Measurements from ENCODE around the gene NT5DC2.

The NT5DC2 gene

GRCh38 chr3:52555056-52555455 lies 21.4 kb upstream of the NT5DC2 start:
- Histone ChIP-seq H3K4me3 (ENCODE audit: low read depth in 1 of 2, low read length in 2 of 2) (no peak overlapping the region), H3K27me3 (ENCODE audit: control insufficient read depth in 1 of 2, insufficient read depth in 2 of 2, low read length in 2 of 2) (no peaks in the 10 kb centered on the region), H3K9me3 (ENCODE audit: control insufficient read depth in 1 of 2, low read length in 2 of 2) (no peaks in the 10 kb centered on the region), H3K36me3 (ENCODE audit: control insufficient read depth in 1 of 2, insufficient read depth in 2 of 2, low read length in 2 of 2) (peaks cover 56 to 83% of the 10 kb centered on the region in 2 donors), H3K4me1 (ENCODE audit: control insufficient read depth in 1 of 2, insufficient read depth in 2 of 2, low read length in 2 of 2) (no peaks in the 10 kb centered on the region), H3K27ac (ENCODE audit: low read depth, low read length) (no peak overlapping the region), H3K9ac (ENCODE audit: low read depth in 1 of 2, low read length in 2 of 2) (no peak overlapping the region)

GRCh38 chr3:52554026-52554755 lies 20.5 kb upstream of the NT5DC2 start:
- no peak overlapping the region for H3K27ac ChIP-seq (ENCODE audit: low read depth, low read length)
- H3K36me3 ChIP-seq (ENCODE audit: control insufficient read depth in 1 of 2, insufficient read depth in 2 of 2, low read length in 2 of 2) = peaks cover 49 to 76% of the 10 kb centered on the region in 2 donors
- H3K4me1 ChIP-seq (ENCODE audit: control insufficient read depth in 1 of 2, insufficient read depth in 2 of 2, low read length in 2 of 2) = no peaks in the 10 kb centered on the region
- no peaks in the 10 kb centered on the region for H3K27me3 ChIP-seq (ENCODE audit: control insufficient read depth in 1 of 2, insufficient read depth in 2 of 2, low read length in 2 of 2)
- no peaks in the 10 kb centered on the region for H3K9me3 ChIP-seq (ENCODE audit: control insufficient read depth in 1 of 2, low read length in 2 of 2)
- H3K9ac ChIP-seq (ENCODE audit: low read depth in 1 of 2, low read length in 2 of 2) = no peak overlapping the region
- no peak overlapping the region for H3K4me3 ChIP-seq (ENCODE audit: low read depth in 1 of 2, low read length in 2 of 2)

- Histone ChIP-seq H3K9me3 (ENCODE audit: control insufficient read depth in 1 of 2, low read length in 2 of 2) (no peaks in the 10 kb centered on the region), H3K4me1 (ENCODE audit: control insufficient read depth in 1 of 2, insufficient read depth in 2 of 2, low read length in 2 of 2) (no peaks in the 10 kb centered on the region), H3K27ac (ENCODE audit: low read depth, low read length) (no peak overlapping the region), H3K9ac (ENCODE audit: low read depth in 1 of 2, low read length in 2 of 2) (no peak overlapping the region), H3K36me3 (ENCODE audit: control insufficient read depth in 1 of 2, insufficient read depth in 2 of 2, low read length in 2 of 2) (peaks cover 37 to 67% of the 10 kb centered on the region in 2 donors), H3K4me3 (ENCODE audit: low read depth in 1 of 2, low read length in 2 of 2) (no peak overlapping the region), H3K27me3 (ENCODE audit: control insufficient read depth in 1 of 2, insufficient read depth in 2 of 2, low read length in 2 of 2) (no peaks in the 10 kb centered on the region)
Observed at GRCh38 chr3:52552089-52552488, 18.4 kb upstream of the NT5DC2 start.

- H3K27ac ChIP-seq (ENCODE audit: low read depth, low read length) = no peak overlapping the region
- no peaks in the 10 kb centered on the region for H3K27me3 ChIP-seq (ENCODE audit: control insufficient read depth in 1 of 2, insufficient read depth in 2 of 2, low read length in 2 of 2)
- peaks cover 43 to 67% of the 10 kb centered on the region in 2 donors for H3K36me3 ChIP-seq (ENCODE audit: control insufficient read depth in 1 of 2, insufficient read depth in 2 of 2, low read length in 2 of 2)
- no peak overlapping the region for H3K9ac ChIP-seq (ENCODE audit: low read depth in 1 of 2, low read length in 2 of 2)
- no peaks in the 10 kb centered on the region for H3K4me1 ChIP-seq (ENCODE audit: control insufficient read depth in 1 of 2, insufficient read depth in 2 of 2, low read length in 2 of 2)
- no peaks in the 10 kb centered on the region for H3K9me3 ChIP-seq (ENCODE audit: control insufficient read depth in 1 of 2, low read length in 2 of 2)
- no peak overlapping the region for H3K4me3 ChIP-seq (ENCODE audit: low read depth in 1 of 2, low read length in 2 of 2)
Observed at GRCh38 chr3:52551118-52551517, 17.5 kb upstream of the NT5DC2 start.

GRCh38 chr3:52547143-52547542 lies 13.5 kb upstream of the NT5DC2 start:
- no peaks in the 10 kb centered on the region for H3K9me3 ChIP-seq (ENCODE audit: control insufficient read depth in 1 of 2, low read length in 2 of 2)
- no peak overlapping the region for H3K9ac ChIP-seq (ENCODE audit: low read depth in 1 of 2, low read length in 2 of 2)
- H3K27me3 ChIP-seq (ENCODE audit: control insufficient read depth in 1 of 2, insufficient read depth in 2 of 2, low read length in 2 of 2) = no peaks in the 10 kb centered on the region
- no peak overlapping the region for H3K27ac ChIP-seq (ENCODE audit: low read depth, low read length)
- no peak overlapping the region for H3K4me3 ChIP-seq (ENCODE audit: low read depth in 1 of 2, low read length in 2 of 2)
- H3K4me1 ChIP-seq (ENCODE audit: control insufficient read depth in 1 of 2, insufficient read depth in 2 of 2, low read length in 2 of 2) = no peaks in the 10 kb centered on the region
- H3K36me3 ChIP-seq (ENCODE audit: control insufficient read depth in 1 of 2, insufficient read depth in 2 of 2, low read length in 2 of 2) = peaks cover 33 to 42% of the 10 kb centered on the region in 2 donors

DNA sequence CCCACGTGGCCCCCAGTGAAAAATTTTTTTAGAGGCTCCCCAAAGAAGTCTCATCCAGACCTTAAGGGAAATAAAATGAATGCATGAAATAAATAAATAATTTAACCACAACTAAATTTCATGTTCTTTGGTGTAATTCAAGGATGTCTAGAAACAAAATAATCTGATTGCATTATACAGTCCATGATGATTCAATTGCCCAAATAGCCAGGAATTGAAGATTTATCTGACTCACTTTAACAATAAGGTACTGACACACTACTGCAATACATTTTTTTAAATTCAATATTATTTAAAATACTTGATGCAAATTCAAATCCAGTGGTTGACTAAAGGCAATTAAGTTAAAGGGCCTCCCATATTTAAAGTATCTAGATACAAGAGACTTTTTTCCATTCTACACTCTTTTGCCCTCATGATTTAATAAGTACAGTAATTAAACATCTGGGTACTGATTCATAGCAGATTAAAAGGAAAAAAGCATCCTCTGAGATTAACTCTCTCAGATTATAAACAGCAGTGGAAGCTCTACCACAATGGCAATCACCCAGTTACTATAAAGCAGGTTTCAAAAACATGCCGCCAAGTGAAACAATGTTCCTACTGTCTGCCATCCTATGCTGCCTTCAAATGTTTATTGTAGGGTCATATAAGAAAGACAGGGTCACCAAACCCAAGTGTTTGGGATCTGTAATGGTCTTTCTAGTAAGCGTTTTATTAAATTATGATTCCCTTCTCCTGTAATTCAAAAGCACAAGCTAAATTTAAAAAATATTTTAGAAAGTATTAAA lies 12.6 kb upstream of the NT5DC2 start:
- Histone ChIP-seq H3K4me3 (ENCODE audit: low read depth in 1 of 2, low read length in 2 of 2) (no peak overlapping the region), H3K27ac (ENCODE audit: low read depth, low read length) (no peak overlapping the region), H3K4me1 (ENCODE audit: control insufficient read depth in 1 of 2, insufficient read depth in 2 of 2, low read length in 2 of 2) (no peaks in the 10 kb centered on the region), H3K36me3 (ENCODE audit: control insufficient read depth in 1 of 2, insufficient read depth in 2 of 2, low read length in 2 of 2) (peaks cover 29 to 37% of the 10 kb centered on the region in 2 donors), H3K27me3 (ENCODE audit: control insufficient read depth in 1 of 2, insufficient read depth in 2 of 2, low read length in 2 of 2) (no peaks in the 10 kb centered on the region), H3K9ac (ENCODE audit: low read depth in 1 of 2, low read length in 2 of 2) (no peak overlapping the region), H3K9me3 (ENCODE audit: control insufficient read depth in 1 of 2, low read length in 2 of 2) (no peaks in the 10 kb centered on the region)

- Histone ChIP-seq H3K9ac (ENCODE audit: low read depth in 1 of 2, low read length in 2 of 2) (no peak overlapping the region), H3K27ac (ENCODE audit: low read depth, low read length) (no peak overlapping the region), H3K27me3 (ENCODE audit: control insufficient read depth in 1 of 2, insufficient read depth in 2 of 2, low read length in 2 of 2) (no peaks in the 10 kb centered on the region), H3K36me3 (ENCODE audit: control insufficient read depth in 1 of 2, insufficient read depth in 2 of 2, low read length in 2 of 2) (peaks cover 29 to 34% of the 10 kb centered on the region in 2 donors), H3K4me3 (ENCODE audit: low read depth in 1 of 2, low read length in 2 of 2) (no peak overlapping the region), H3K4me1 (ENCODE audit: control insufficient read depth in 1 of 2, insufficient read depth in 2 of 2, low read length in 2 of 2) (no peaks in the 10 kb centered on the region), H3K9me3 (ENCODE audit: control insufficient read depth in 1 of 2, low read length in 2 of 2) (no peaks in the 10 kb centered on the region)
Observed at GRCh38 chr3:52544937-52545336, 11.3 kb upstream of the NT5DC2 start.

- peaks cover 15 to 19% of the 10 kb centered on the region in 2 donors for H3K36me3 ChIP-seq (ENCODE audit: control insufficient read depth in 1 of 2, insufficient read depth in 2 of 2, low read length in 2 of 2)
- no peak overlapping the region for H3K9ac ChIP-seq (ENCODE audit: low read depth in 1 of 2, low read length in 2 of 2)
- H3K27ac ChIP-seq (ENCODE audit: low read depth, low read length) = no peak overlapping the region
- no peaks in the 10 kb centered on the region for H3K27me3 ChIP-seq (ENCODE audit: control insufficient read depth in 1 of 2, insufficient read depth in 2 of 2, low read length in 2 of 2)
- H3K9me3 ChIP-seq (ENCODE audit: control insufficient read depth in 1 of 2, low read length in 2 of 2) = no peaks in the 10 kb centered on the region
- H3K4me1 ChIP-seq (ENCODE audit: control insufficient read depth in 1 of 2, insufficient read depth in 2 of 2, low read length in 2 of 2) = peaks cover 22 to 25% of the 10 kb centered on the region in 2 donors
- no peak overlapping the region for H3K4me3 ChIP-seq (ENCODE audit: low read depth in 1 of 2, low read length in 2 of 2)
Observed at GRCh38 chr3:52541050-52541449, 7.4 kb upstream of the NT5DC2 start.

GRCh38 chr3:52539010-52539653 lies 5.5 kb upstream of the NT5DC2 start:
- Histone ChIP-seq H3K4me3 (ENCODE audit: low read depth in 1 of 2, low read length in 2 of 2) (no peak overlapping the region), H3K27me3 (ENCODE audit: control insufficient read depth in 1 of 2, insufficient read depth in 2 of 2, low read length in 2 of 2) (no peaks in the 10 kb centered on the region), H3K27ac (ENCODE audit: low read depth, low read length) (no peak overlapping the region), H3K4me1 (ENCODE audit: control insufficient read depth in 1 of 2, insufficient read depth in 2 of 2, low read length in 2 of 2) (peaks cover 25 to 31% of the 10 kb centered on the region in 2 donors), H3K9me3 (ENCODE audit: control insufficient read depth in 1 of 2, low read length in 2 of 2) (no peaks in the 10 kb centered on the region), H3K9ac (ENCODE audit: low read depth in 1 of 2, low read length in 2 of 2) (no peak overlapping the region), H3K36me3 (ENCODE audit: control insufficient read depth in 1 of 2, insufficient read depth in 2 of 2, low read length in 2 of 2) (peaks cover 10 to 13% of the 10 kb centered on the region in 2 donors)

Data from duodenal mucosa (tissue), 2 donors.